ENCODE data around the gene KATNB1. TPM values are rescaled to one million over a fixed set of nuclear protein-coding genes. Genes with fewer than 3 reads are reported as not detected.
"Not testable (repeated sequence)": the region's sequence is repeated elsewhere in the genome, so short reads cannot be mapped to it uniquely, and the experiment has no call there.

The KATNB1 gene
- total RNA-seq, 4 donors from 2014 or later: 13.3 to 27.4 (median 18.1) TPM

DNA sequence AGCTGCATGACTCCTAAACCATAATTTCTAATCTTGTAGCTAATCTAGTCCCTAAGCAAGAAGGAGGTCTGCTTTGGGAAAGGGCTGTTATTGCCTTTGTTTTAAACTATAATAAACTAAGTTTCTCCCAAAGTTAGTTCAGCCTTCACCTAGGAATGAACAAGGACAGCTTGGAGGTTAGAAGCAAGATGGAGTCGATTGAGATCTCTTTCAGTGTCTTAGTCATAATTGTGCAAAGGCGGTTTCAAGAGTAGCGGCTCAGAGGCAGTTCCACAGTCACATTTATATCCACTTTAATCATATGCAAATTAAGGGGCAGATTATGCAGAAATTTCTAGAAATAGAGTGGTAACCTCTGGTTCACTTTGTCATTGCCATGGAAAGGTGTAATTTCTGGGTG lies 23.6 kb upstream of the KATNB1 start:
- Histone ChIP-seq H3K36me3 (no peaks in the 10 kb centered on the region), H3K27me3 (no peaks in the 10 kb centered on the region), H3K4me3 (no peak overlapping the region), H3K9me3 (no peaks in the 10 kb centered on the region), H3K27ac (no peak overlapping the region), H3K4me1 (no peaks in the 10 kb centered on the region)
- TF ChIP-seq, protein P1, sequence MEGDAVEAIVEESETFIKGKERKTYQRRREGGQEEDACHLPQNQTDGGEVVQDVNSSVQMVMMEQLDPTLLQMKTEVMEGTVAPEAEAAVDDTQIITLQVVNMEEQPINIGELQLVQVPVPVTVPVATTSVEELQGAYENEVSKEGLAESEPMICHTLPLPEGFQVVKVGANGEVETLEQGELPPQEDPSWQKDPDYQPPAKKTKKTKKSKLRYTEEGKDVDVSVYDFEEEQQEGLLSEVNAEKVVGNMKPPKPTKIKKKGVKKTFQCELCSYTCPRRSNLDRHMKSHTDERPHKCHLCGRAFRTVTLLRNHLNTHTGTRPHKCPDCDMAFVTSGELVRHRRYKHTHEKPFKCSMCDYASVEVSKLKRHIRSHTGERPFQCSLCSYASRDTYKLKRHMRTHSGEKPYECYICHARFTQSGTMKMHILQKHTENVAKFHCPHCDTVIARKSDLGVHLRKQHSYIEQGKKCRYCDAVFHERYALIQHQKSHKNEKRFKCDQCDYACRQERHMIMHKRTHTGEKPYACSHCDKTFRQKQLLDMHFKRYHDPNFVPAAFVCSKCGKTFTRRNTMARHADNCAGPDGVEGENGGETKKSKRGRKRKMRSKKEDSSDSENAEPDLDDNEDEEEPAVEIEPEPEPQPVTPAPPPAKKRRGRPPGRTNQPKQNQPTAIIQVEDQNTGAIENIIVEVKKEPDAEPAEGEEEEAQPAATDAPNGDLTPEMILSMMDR (IDR thresholded peaks at IDR 0.05): no peak
- TF ChIP-seq POLR2A (IDR thresholded peaks at IDR 0.05): no peak
- intact Hi-C loops (cut with DNase I; ENCODE audit: low total_unique reads): no loop called here
- no peak for DNase-seq

DNA sequence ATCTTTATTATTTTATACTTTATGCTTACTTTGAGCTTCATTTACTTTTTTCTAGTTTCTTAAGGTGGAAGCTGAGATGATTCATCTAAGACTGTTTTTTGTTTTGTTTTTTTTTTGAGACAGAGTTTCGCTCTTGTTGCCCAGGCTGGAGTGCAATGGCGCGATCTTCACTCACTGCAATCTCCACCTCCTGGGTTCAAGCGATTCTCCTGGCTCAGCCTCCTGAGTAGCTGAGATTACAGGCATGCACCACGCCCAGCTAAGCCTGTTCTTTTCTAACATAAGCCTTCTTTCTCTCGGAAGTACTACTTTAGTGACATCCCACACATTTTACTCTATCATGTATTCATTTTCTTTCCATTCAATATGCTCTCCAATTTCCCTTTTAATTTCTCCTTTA lies 23.0 kb upstream of the KATNB1 start:
- H3K27ac ChIP-seq; H3K36me3 ChIP-seq; H3K9me3 ChIP-seq; H3K27me3 ChIP-seq; H3K4me3 ChIP-seq; H3K4me1 ChIP-seq; DNase-seq; intact Hi-C loops (cut with DNase I; ENCODE audit: low total_unique reads): not testable (repeated sequence)

DNA sequence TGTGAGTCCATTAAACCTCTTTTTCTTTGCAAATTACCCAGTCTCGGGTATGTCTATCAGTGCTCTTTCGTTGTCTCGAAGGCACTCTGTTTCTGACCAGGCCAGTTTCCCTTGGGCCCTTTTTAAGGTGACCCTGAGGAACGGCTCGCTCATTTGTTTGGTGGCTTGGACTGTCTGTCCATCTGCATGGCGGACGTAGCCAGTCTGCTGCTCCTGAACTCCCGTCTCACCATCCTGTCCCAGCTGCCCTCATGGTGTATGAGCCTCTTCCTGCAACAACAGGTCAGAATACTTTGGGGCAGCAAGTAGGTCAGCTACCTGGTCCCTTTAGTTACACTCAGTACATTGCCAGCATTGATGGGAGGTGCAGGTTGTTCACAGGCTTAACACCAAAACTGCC lies 22.0 kb upstream of the KATNB1 start:
- Histone ChIP-seq H3K9me3 (no peaks in the 10 kb centered on the region), H3K4me3 (no peak overlapping the region), H3K36me3 (no peaks in the 10 kb centered on the region), H3K27me3 (no peaks in the 10 kb centered on the region), H3K4me1 (no peaks in the 10 kb centered on the region), H3K27ac (no peak overlapping the region)
- TF ChIP-seq POLR2A (IDR thresholded peaks at IDR 0.05): no peak
- TF ChIP-seq, protein P1 (IDR thresholded peaks at IDR 0.05): no peak
- no peak for DNase-seq
- intact Hi-C loops (cut with DNase I; ENCODE audit: low total_unique reads): no loop called here

DNA sequence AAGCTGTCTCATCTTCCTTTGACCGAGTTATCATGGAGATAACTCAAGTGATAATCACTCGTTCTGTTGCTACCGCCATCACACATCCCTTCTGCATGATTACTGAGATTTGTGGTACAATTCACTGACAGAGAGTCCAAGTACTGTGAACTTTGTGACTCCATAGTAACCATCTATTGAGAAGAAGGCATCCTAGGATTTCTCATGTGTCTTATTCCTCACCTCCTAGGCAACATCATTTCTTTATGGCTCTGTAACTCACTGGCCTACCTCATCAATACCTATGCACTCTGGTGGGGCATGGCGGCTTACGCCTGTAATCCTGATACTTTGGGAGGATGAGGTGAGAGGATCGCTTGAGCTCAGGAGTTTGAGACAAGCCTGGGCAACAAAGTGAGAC lies 21.5 kb upstream of the KATNB1 start:
- no peaks in the 10 kb centered on the region for H3K9me3 ChIP-seq
- intact Hi-C loops (cut with DNase I; ENCODE audit: low total_unique reads): no loop called here
- TF ChIP-seq POLR2A (IDR thresholded peaks at IDR 0.05): no peak
- TF ChIP-seq, protein P1 (IDR thresholded peaks at IDR 0.05): no peak

DNA sequence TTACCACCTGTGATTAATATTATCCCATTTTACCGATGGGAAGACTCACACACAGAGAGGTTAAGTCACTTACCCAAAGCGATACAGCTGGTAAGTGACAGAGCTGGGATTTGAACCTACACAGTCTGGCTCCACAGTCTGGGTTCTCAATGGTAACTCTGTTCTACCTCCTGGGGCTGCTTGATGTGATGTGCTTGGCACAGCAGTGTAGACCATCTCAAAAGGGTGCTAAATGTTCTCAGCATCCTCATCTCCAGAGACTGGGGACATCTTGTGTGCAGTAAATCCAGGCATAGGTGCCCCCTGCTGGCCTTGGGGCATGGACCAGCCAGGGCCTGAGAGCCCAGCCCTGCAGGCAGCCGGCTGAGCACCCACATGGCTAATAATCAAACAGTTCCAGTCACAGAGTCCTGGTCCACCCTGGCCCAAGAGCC lies 15.4 kb upstream of the KATNB1 start:
- intact Hi-C loops (cut with DNase I; ENCODE audit: low total_unique reads): no loop called here
- no peaks in the 10 kb centered on the region for H3K9me3 ChIP-seq
- H3K36me3 ChIP-seq: no peaks in the 10 kb centered on the region
- TF ChIP-seq, protein P1 (IDR thresholded peaks at IDR 0.05): peak in 3 of 4 experiments; percentile 14 to 50 (median 39)
- no peak for TF ChIP-seq POLR2A (IDR thresholded peaks at IDR 0.05)
- no peaks in the 10 kb centered on the region for H3K4me1 ChIP-seq
- no peak overlapping the region for H3K27ac ChIP-seq
- H3K4me3 ChIP-seq: no peak overlapping the region
- H3K27me3 ChIP-seq: no peaks in the 10 kb centered on the region
- DNase-seq: no peak

More for the DNA sequence above, 21.5 kb upstream of the KATNB1 start:
- no peaks in the 10 kb centered on the region for H3K27me3 ChIP-seq
- no peaks in the 10 kb centered on the region for H3K36me3 ChIP-seq
- no peak for DNase-seq
- no peaks in the 10 kb centered on the region for H3K4me1 ChIP-seq
- H3K4me3 ChIP-seq: no peak overlapping the region
- no peak overlapping the region for H3K27ac ChIP-seq

Data from uterus (tissue), 4 donors.